ENCODE measurements around the gene COL5A1.

COL5A1 gene

DNA sequence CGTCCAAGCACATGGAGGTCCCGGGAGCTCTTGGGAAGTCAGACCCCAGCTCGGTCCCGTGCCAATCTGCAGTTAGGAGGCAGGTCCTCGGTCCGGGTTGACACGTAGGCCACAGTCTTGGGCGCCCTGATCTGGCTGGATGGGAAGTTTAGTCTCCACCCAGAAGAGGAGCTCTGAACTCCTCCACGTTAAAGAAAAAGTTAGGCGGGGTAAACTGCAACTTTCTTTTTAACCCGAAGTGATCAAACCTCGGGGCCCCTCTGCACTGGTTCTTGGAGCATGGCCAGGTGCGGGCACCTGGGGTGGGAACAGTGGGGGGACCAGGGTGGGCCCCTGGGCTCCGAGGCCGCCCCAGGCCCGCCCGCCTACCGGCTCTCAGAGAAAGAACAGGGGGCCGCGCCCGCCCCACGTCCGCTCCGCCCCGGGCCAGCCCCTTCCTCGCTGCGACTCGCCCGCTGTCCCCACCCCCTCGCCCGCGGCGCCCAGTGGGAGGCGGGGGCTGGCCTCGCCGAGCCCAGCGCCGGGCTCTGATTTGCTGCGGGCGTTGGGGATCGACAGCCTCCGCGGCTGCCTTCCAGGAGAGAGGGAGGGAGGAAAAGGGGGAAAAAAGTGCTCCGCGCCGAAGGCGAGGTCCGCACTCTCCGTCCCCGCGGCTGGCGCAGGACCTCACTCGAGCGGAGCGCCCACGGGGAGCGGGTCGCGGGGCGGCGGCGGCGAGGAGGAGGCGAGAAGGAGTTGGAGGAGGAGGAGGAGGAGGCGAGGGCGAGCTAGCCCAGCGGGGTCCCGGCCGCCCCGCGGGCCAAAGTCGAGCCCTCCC is at the start of gene COL5A1:
Gene COL5A1, plus strand, starts transcription at position 631 of the 817 bp plus-strand sequence. CDS start 385 bp downstream, outside the sequence.
- peak; percentile 31 for DNase-seq

GRCh38 chr9:134592018-134592818 is 49.4 kb upstream of the COL5A1 start:
- peak; percentile 2 for DNase-seq

DNA sequence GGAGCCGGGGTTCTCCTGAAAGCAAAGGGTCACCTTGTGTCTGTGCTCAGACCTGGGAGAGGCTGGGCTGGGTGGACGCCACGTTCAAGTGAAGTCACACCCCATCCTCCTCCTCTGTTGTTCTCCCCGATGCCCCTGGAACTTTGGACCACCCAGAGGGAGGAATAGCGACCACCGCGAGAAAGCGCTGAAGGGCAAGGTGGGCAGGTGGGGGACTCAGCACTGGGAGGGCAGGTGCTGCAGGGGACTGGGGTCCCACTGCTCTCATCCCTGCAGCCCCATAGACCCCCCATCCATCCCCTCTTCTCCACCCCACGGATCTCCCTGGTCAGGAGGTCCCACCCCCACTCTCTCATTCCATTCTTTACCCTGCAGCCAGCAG is 48.8 kb upstream of the COL5A1 start:
- no peak for DNase-seq

DNA sequence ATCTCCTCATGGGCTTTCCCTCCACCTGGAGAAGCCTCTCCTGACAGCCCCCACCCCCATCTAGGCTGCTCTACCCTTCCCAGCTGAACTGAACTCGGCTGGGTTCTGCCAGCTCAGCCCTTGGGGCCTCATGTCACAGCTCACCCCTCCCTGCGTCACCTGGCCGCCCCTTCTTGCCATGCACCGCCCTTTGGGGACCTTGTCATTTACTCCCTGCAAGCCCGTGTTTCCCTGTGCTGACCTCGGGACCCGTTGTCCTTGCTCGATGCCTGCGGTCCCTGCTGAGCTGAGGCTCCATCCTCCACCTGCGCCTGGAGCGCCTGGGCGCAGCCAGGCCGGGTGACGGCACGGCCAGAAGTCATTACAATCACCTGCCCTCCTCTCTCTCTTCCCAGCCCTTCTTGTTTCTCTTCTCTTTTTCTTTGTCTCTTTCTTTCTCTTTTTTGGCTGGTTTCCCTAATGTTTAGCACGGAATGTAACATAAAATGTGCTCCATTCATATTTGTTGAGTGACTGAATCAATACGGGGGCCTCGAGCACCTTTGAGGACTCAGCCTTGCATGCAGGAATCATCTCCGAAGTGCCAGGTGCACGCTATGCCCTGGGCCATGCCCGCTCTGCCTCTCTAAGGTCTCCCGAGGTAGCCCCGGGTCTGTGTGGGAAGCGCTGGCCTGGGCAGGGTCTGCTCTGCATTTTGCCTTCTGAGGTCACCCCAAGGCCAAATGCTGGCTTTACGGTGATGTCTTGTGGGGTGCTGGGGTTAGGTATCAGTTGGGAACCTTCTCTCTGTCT is 48.1 kb upstream of the COL5A1 start:
- peak; percentile 5 for DNase-seq

GRCh38 chr9:134594078-134594941 is 47.3 kb upstream of the COL5A1 start:
- DNase-seq = peak; percentile 2

DNA sequence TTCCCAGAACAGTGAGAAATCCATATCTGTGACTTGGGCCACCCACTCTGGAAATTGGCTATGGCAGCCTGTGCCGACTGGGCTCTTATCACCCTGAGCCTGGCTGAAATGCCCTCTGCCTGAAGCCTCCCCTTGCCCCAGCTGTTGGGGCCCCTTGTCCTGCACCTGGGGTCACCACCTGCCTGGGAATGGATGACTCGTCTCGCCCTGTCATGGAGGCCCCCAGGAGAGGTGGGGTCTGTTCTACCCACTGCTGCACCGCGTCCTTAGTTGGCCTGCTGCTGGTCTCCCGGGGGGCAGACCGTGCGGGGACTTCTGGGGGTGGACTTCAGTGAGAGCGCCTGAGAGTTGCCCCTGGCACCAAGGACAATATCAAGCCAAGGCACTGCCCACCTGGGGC is 46.6 kb upstream of the COL5A1 start:
- peak; percentile 6 for DNase-seq

DNA sequence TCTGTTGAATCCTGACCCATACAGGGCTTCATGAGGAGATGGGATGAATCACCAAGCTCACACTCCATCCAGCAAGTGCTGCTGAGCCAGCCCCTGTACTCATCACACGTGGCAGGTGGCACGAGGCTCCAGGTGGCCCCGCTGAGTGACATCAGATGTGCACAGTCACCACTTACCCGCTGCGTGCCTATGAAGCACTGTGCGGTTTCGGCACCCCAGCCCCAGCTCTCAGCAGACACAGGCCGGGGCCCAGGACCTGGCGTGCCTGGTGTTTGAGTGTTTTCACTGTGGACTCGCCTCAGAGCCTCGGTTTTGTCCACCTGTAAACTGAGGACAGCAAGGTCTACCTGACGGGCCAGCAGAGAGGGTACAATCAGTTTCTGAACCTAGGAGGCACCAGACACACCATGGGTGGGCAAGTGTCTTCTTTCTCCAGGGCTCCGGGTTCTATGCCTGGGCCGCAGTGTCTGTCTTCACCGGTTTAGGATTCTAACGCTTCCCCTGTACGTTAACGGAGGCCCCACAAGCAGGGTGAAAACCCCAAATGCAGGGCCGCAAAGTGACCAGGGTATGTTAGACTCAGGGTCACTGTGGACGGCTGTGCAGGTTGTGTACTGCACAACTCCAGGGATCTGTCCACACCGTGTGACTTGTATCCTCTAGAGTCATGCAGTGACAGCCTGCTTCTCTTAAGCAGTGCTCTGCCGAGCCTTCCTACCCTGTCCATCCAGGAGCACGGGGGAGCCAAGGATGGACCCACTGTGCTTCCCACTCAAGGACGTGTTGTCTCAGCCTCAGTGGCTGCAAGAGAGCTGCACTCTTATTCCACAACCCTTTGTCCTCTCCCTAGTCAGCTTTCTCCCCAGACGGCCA is 44.3 kb upstream of the COL5A1 start:
- DNase-seq = no peak

DNA sequence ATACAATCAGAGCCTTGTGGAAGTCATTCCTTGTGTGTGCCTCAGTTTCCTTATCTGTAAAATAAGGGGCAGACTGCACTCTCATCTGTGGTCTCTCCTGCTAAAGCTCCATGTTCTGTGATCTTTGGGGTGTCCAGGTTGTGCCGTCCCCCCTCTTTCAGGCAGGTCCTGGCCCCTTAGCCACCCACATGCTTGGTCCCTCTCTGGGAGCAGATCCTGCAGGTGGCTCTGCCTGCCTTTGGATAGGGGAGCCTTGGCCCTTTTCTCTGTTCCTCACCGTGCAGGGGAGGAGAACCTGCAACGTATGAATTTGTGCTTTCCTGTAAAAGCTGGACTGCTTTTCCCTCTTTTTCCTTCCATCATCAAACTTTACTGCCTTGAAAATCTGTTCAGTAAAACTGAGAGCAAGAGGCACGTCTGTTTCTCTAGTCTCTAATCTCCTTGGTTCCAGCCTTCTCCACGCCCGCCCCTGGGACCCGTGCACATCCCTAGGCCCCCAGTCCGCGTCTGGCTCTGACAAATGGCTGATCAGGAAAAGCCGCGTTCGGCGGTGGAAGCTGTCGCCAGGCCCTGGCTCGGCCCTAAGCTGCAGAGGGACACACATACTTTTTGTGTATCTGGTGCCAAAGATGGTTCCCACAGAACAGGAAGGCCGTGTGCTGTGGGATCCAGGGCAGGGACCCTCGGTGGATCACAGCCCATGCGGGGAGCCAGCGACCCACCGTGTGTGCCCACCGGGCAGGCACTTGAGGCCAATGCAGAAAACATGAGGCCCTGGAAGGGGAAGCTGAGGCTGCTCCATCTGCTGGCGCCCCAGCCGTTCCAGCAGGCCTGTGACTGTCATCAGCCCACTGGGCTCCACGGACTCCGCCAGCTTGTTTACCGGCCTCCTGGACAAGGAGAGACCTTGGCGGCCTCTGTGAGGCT is 43.4 kb upstream of the COL5A1 start:
- DNase-seq = peak; percentile 5

GRCh38 chr9:134598884-134599245 is 42.7 kb upstream of the COL5A1 start:
- DNase-seq = no peak

- no peak for DNase-seq
These were observed 41.2 kb upstream of the COL5A1 start for GRCh38 chr9:134600371-134600770.

DNA sequence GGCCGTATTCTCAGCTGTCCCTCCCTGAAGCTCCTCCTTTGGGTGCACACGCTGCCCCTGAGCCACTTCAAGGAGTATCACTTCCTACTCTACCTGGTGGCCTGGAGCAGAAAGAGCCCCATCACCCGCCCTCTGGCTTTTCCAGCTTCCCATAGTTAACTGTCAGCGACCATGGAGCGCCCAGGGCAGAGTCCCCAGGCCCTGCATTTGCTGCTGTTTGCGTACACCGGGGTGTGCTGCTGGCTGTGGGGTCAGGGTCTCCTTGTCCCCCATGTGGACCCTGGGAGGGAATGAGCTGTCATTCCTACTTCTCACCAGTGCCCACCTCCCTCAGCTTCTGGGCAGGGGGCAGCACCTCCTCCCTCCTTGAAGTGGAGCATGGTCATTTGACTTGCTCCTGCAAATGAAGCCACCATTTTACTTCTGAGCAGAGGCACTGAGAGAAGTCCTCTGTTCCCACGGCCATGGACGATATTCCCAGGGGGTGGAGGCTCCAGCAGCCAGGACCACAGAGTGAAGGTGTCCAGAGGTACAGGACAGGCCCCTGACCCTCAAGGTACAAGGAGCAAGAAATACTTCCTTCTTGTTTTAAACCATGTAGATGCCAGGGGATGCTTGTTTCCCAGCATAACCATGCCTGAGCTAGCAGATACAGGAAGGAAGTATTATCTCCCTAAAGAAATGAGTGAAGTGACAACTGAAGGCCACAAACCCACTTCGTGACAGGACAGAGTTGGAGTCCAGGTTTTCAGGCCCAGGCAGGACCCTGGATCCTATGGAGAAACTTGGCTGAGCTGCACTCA is 40.6 kb upstream of the COL5A1 start:
- no peak for DNase-seq

DNA sequence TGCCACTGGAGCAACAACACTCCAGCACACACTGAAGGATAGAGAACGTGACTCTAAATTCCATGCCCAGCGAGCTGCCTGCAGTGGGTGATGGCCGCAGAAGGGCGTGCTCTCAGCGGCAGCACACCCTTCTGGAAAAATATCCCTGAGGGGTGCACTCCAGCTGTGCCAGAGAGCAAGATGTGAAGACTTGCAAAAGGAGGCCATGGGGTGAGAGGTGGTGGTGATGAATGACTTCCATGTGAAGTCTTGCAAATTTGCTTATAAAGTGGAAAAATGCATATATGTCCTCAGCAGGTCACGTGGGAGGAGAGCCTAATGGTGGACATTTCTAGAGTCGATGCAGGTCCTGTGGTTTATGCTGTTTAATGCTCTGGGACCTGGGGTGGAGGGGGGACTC is 39.8 kb upstream of the COL5A1 start:
- DNase-seq = no peak

GRCh38 chr9:134602547-134603362 is 38.8 kb upstream of the COL5A1 start:
- no peak for DNase-seq

- no peak for DNase-seq
These were observed 36.8 kb upstream of the COL5A1 start for GRCh38 chr9:134604834-134605233.

GRCh38 chr9:134605351-134605965 is 36.1 kb upstream of the COL5A1 start:
- peak; percentile 1 for DNase-seq

- no peak for DNase-seq
These were observed 35.6 kb upstream of the COL5A1 start for GRCh38 chr9:134605966-134606357.

GRCh38 chr9:134606951-134607731 is 34.5 kb upstream of the COL5A1 start:
- DNase-seq = no peak

Data from activated CD4-positive, alpha-beta T cell treated with anti-CD3 and anti-CD28 coated beads for 1 hour (primary cell).